LoVo (cell line): Measurements from ENCODE around the gene HS6ST3.
"Not testable (repeated sequence)": the region's sequence is repeated elsewhere in the genome, so short reads cannot be mapped to it uniquely, and the experiment has no call there.

Experiments
- DNase-seq: peaks from one replicate; pipeline ENCODE4 v3.0.0-alpha.2; 2016; ENCODE audit warnings: low spot score

HS6ST3 gene

GRCh38 chr13:96743296-96744089 is 653.6 kb downstream of the HS6ST3 start:
- no peak for DNase-seq

- no peak for DNase-seq
Measured at GRCh38 chr13:96744367-96745331, 654.7 kb downstream of the HS6ST3 start.

- no peak for DNase-seq
Measured at GRCh38 chr13:96746886-96747285, 657.0 kb downstream of the HS6ST3 start.

GRCh38 chr13:96749825-96750224 is 659.9 kb downstream of the HS6ST3 start:
- DNase-seq = no peak

GRCh38 chr13:96751089-96751488 is 661.2 kb downstream of the HS6ST3 start:
- DNase-seq = no peak

GRCh38 chr13:96762876-96763275 is 673.0 kb downstream of the HS6ST3 start:
- DNase-seq = no peak

- no peak for DNase-seq
Measured at GRCh38 chr13:96766306-96766705, 676.4 kb downstream of the HS6ST3 start.

- no peak for DNase-seq
Measured at GRCh38 chr13:96768524-96768923, 678.6 kb downstream of the HS6ST3 start.

- DNase-seq = no peak
Measured at GRCh38 chr13:96769874-96770273, 680.0 kb downstream of the HS6ST3 start.

- no peak for DNase-seq
Measured at GRCh38 chr13:96771486-96772367, 681.8 kb downstream of the HS6ST3 start.

GRCh38 chr13:96772426-96772825 is 682.5 kb downstream of the HS6ST3 start:
- no peak for DNase-seq

- DNase-seq = not testable (repeated sequence)
Measured at GRCh38 chr13:96778302-96778701, 688.4 kb downstream of the HS6ST3 start.

- no peak for DNase-seq
Measured at GRCh38 chr13:96779691-96780090, 689.8 kb downstream of the HS6ST3 start.

GRCh38 chr13:96780105-96780504 is 690.2 kb downstream of the HS6ST3 start:
- DNase-seq = no peak

- no peak for DNase-seq
Measured at GRCh38 chr13:96781141-96781540, 691.2 kb downstream of the HS6ST3 start.

- DNase-seq = no peak
Measured at GRCh38 chr13:96782186-96782585, 692.3 kb downstream of the HS6ST3 start.

GRCh38 chr13:96783057-96783456 is 693.1 kb downstream of the HS6ST3 start:
- DNase-seq = no peak

- no peak for DNase-seq
Measured at GRCh38 chr13:96783511-96783910, 693.6 kb downstream of the HS6ST3 start.

GRCh38 chr13:96785986-96786385 is 696.1 kb downstream of the HS6ST3 start:
- no peak for DNase-seq

GRCh38 chr13:96792188-96792587 is 702.3 kb downstream of the HS6ST3 start:
- DNase-seq = no peak

GRCh38 chr13:96792736-96793403 is 703.0 kb downstream of the HS6ST3 start:
- no peak for DNase-seq
